Testis (tissue), 2 donors: ENCODE data around the gene RAB7B.

Experiments
- POLR2A ChIP-seq: fragments of 450-650 bp; IDR thresholded peaks from one replicate; pipeline ENCODE4 v1.6.1; 2017; ENCODE audit warnings: antibody characterized with exemption, mild to moderate bottlenecking, moderate library complexity
- TF ChIP-seq, protein P1 (sequence below), 3 experiments: fragments of 450-650 bp in 2 of 3; fragments of 200-600 bp in 1 of 3; sonication (generic) in 1 of 3; IDR thresholded peaks; one replicate each; pipeline ENCODE4 v1.5.1; 2016 to 2019; ENCODE audit warnings: antibody characterized with exemption in 3 of 3, mild to moderate bottlenecking in 2 of 3, moderate library complexity in 1 of 3

- TF ChIP-seq, protein P1, sequence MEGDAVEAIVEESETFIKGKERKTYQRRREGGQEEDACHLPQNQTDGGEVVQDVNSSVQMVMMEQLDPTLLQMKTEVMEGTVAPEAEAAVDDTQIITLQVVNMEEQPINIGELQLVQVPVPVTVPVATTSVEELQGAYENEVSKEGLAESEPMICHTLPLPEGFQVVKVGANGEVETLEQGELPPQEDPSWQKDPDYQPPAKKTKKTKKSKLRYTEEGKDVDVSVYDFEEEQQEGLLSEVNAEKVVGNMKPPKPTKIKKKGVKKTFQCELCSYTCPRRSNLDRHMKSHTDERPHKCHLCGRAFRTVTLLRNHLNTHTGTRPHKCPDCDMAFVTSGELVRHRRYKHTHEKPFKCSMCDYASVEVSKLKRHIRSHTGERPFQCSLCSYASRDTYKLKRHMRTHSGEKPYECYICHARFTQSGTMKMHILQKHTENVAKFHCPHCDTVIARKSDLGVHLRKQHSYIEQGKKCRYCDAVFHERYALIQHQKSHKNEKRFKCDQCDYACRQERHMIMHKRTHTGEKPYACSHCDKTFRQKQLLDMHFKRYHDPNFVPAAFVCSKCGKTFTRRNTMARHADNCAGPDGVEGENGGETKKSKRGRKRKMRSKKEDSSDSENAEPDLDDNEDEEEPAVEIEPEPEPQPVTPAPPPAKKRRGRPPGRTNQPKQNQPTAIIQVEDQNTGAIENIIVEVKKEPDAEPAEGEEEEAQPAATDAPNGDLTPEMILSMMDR (IDR thresholded peaks at IDR 0.05): no peak
- TF ChIP-seq POLR2A: no peak
These were observed 52.9 kb downstream of the RAB7B start for GRCh38 chr1:205950280-205950679.
